Measurements from ENCODE around the gene MAPK12.

GRCh38 chr22:50280708-50281383 lies 19.4 kb upstream of the MAPK12 start:
- TF ChIP-seq POLR2AphosphoS5 (IDR thresholded peaks at IDR 0.05): no peak
- TF ChIP-seq POLR2A (IDR thresholded peaks at IDR 0.05): no peak
- TF ChIP-seq, protein P1, sequence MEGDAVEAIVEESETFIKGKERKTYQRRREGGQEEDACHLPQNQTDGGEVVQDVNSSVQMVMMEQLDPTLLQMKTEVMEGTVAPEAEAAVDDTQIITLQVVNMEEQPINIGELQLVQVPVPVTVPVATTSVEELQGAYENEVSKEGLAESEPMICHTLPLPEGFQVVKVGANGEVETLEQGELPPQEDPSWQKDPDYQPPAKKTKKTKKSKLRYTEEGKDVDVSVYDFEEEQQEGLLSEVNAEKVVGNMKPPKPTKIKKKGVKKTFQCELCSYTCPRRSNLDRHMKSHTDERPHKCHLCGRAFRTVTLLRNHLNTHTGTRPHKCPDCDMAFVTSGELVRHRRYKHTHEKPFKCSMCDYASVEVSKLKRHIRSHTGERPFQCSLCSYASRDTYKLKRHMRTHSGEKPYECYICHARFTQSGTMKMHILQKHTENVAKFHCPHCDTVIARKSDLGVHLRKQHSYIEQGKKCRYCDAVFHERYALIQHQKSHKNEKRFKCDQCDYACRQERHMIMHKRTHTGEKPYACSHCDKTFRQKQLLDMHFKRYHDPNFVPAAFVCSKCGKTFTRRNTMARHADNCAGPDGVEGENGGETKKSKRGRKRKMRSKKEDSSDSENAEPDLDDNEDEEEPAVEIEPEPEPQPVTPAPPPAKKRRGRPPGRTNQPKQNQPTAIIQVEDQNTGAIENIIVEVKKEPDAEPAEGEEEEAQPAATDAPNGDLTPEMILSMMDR (IDR thresholded peaks at IDR 0.05): no peak
- TF ChIP-seq EP300 (IDR thresholded peaks at IDR 0.05): no peak
